HG02763 (cell line): Measurements from ENCODE around the gene MLANA.
"Not testable (repeated sequence)": the region's sequence is repeated elsewhere in the genome, so short reads cannot be mapped to it uniquely, and the experiment has no call there.

Experiments used
- ATAC-seq: cut with Tn5 transposase; IDR thresholded peaks from one replicate; pipeline ENCODE4 v1.9.1; 2021; ENCODE audit warnings: mild to moderate bottlenecking, moderate library complexity; ENCODE audit not compliant: unreplicated experiment

Gene MLANA

GRCh38 chr9:5869315-5870019 lies 21.2 kb upstream of the MLANA start:
- ATAC-seq: no peak

- no peak for ATAC-seq
Measured at GRCh38 chr9:5870020-5870339, 20.7 kb upstream of the MLANA start.

- no peak for ATAC-seq
Measured at GRCh38 chr9:5870691-5871090, 20.0 kb upstream of the MLANA start.

- no peak for ATAC-seq
Measured at GRCh38 chr9:5871785-5872184, 18.9 kb upstream of the MLANA start.

- ATAC-seq: no peak
Measured at GRCh38 chr9:5872511-5872910, 18.2 kb upstream of the MLANA start.

- ATAC-seq: no peak
Measured at GRCh38 chr9:5873439-5873838, 17.2 kb upstream of the MLANA start.

- no peak for ATAC-seq
Measured at GRCh38 chr9:5874048-5874447, 16.6 kb upstream of the MLANA start.

GRCh38 chr9:5876026-5876425 lies 14.7 kb upstream of the MLANA start:
- no peak for ATAC-seq

- ATAC-seq: no peak
Measured at GRCh38 chr9:5876711-5877110, 14.0 kb upstream of the MLANA start.

- no peak for ATAC-seq
Measured at GRCh38 chr9:5879419-5880181, 11.1 kb upstream of the MLANA start.

GRCh38 chr9:5882244-5883012 lies 8.3 kb upstream of the MLANA start:
- ATAC-seq: not testable (repeated sequence)

- no peak for ATAC-seq
Measured at GRCh38 chr9:5884191-5884590, 6.5 kb upstream of the MLANA start.

GRCh38 chr9:5886114-5886939 lies 4.4 kb upstream of the MLANA start:
- peak; percentile 86 for ATAC-seq

- no peak for ATAC-seq
Measured at GRCh38 chr9:5892456-5893133, 1.9 kb downstream of the MLANA start.

- ATAC-seq: no peak
Measured at GRCh38 chr9:5893134-5893505, 2.4 kb downstream of the MLANA start.

GRCh38 chr9:5893591-5894236 lies 3.0 kb downstream of the MLANA start:
- no peak for ATAC-seq

- no peak for ATAC-seq
Measured at GRCh38 chr9:5894237-5894959, 3.7 kb downstream of the MLANA start.

GRCh38 chr9:5895782-5896181 lies 5.1 kb downstream of the MLANA start:
- no peak for ATAC-seq

- ATAC-seq: no peak
Measured at GRCh38 chr9:5896863-5897262, 6.2 kb downstream of the MLANA start.
